Memory B cell (primary cell): Measurements from ENCODE around the gene TMEM9.

Experiments
- ATAC-seq: fragments of 150-1000 bp; cut with Tn5 transposase; 2 replicates; pipeline ENCODE4 v1.10.0; 2021; ENCODE audit warnings: low read depth, mild to moderate bottlenecking, moderate library complexity
- DNase-seq, 2 donors: peaks; one replicate each; pipeline ENCODE4 v3.0.0; 2022; ENCODE audit warnings: low spot score in 2 of 2
- H3K27ac Mint-ChIP-seq: one replicate; pipeline ENCODE4 v1.8.0; 2022; ENCODE audit warnings: mild to moderate bottlenecking, moderate library complexity, mixed read lengths
- H3K27me3 Mint-ChIP-seq: one replicate; pipeline ENCODE4 v1.8.0; 2022; ENCODE audit warnings: mixed read lengths
- H3K36me3 Mint-ChIP-seq: one replicate; pipeline ENCODE4 v1.8.0; 2022; ENCODE audit warnings: mild to moderate bottlenecking, mixed read lengths
- H3K4me1 Mint-ChIP-seq: one replicate; pipeline ENCODE4 v1.8.0; 2022; ENCODE audit warnings: mixed read lengths
- H3K4me3 Mint-ChIP-seq: one replicate; pipeline ENCODE4 v1.8.0; 2022; ENCODE audit warnings: mild to moderate bottlenecking, moderate library complexity, mixed read lengths
- H3K9me3 Mint-ChIP-seq: one replicate; pipeline ENCODE4 v1.8.0; 2022; ENCODE audit warnings: mixed read lengths

Gene TMEM9

GRCh38 chr1:201137024-201137392 lies 17.3 kb downstream of the TMEM9 start:
- Mint-ChIP-seq H3K36me3 (peaks cover 24% of the 10 kb centered on the region), H3K4me3 (no peak overlapping the region), H3K27ac (no peak overlapping the region), H3K27me3 (no peaks in the 10 kb centered on the region), H3K9me3 (no peaks in the 10 kb centered on the region), H3K4me1 (no peaks in the 10 kb centered on the region)
- DNase-seq (no peak), ATAC-seq (no peak)

- Mint-ChIP-seq H3K9me3 (no peaks in the 10 kb centered on the region), H3K4me3 (no peak overlapping the region), H3K27ac (no peak overlapping the region), H3K27me3 (no peaks in the 10 kb centered on the region), H3K4me1 (no peaks in the 10 kb centered on the region), H3K36me3 (peaks cover 29% of the 10 kb centered on the region)
- no peak for DNase-seq
- ATAC-seq: no peak
Observed at GRCh38 chr1:201136355-201137023, 17.8 kb downstream of the TMEM9 start.

GRCh38 chr1:201134405-201134804 lies 19.9 kb downstream of the TMEM9 start:
- Mint-ChIP-seq H3K27me3 (no peaks in the 10 kb centered on the region), H3K4me1 (no peaks in the 10 kb centered on the region), H3K4me3 (no peak overlapping the region), H3K27ac (no peak overlapping the region), H3K9me3 (peaks cover 2% of the 10 kb centered on the region), H3K36me3 (peaks cover 29% of the 10 kb centered on the region)
- DNase-seq (no peak), ATAC-seq (no peak)

- ATAC-seq: no peak
- no peak for DNase-seq
- H3K4me3 Mint-ChIP-seq: no peak overlapping the region
- peaks cover 27% of the 10 kb centered on the region for H3K36me3 Mint-ChIP-seq
- no peak overlapping the region for H3K27ac Mint-ChIP-seq
- H3K4me1 Mint-ChIP-seq: no peaks in the 10 kb centered on the region
- H3K9me3 Mint-ChIP-seq: peaks cover 2% of the 10 kb centered on the region
- H3K27me3 Mint-ChIP-seq: peaks cover 4% of the 10 kb centered on the region
Observed at GRCh38 chr1:201131398-201131797, 22.9 kb downstream of the TMEM9 start.

- Mint-ChIP-seq H3K4me3 (no peak overlapping the region), H3K27me3 (peaks cover 9% of the 10 kb centered on the region), H3K36me3 (peaks cover 11% of the 10 kb centered on the region), H3K4me1 (no peaks in the 10 kb centered on the region), H3K27ac (no peak overlapping the region), H3K9me3 (peaks cover 2% of the 10 kb centered on the region)
- no peak for ATAC-seq
- DNase-seq: no peak
Observed at GRCh38 chr1:201128962-201129361, 25.3 kb downstream of the TMEM9 start.

DNA sequence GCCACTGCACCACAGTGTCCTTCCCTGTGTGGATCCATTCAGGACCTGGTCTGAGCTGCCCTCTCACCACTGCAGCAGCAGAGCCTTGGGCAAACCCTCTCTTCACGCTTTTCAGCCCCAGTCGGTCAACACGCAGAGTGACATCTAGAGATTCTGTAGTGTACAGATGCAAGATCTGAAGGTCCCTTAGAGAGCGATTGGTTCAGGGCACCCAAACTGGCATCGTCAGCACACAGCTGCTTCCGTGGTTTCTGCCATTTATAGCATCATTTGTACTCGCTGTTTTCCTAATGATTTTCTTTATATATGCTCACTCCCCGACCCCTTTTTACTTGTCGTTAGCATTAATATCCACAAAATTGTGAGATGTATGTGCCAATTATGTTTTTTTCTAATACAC lies 25.8 kb downstream of the TMEM9 start:
- no peak for DNase-seq
- Mint-ChIP-seq H3K9me3 (peaks cover 2% of the 10 kb centered on the region), H3K4me3 (no peak overlapping the region), H3K4me1 (no peaks in the 10 kb centered on the region), H3K27ac (no peak overlapping the region), H3K36me3 (peaks cover 10% of the 10 kb centered on the region), H3K27me3 (peaks cover 9% of the 10 kb centered on the region)
- no peak for ATAC-seq

DNA sequence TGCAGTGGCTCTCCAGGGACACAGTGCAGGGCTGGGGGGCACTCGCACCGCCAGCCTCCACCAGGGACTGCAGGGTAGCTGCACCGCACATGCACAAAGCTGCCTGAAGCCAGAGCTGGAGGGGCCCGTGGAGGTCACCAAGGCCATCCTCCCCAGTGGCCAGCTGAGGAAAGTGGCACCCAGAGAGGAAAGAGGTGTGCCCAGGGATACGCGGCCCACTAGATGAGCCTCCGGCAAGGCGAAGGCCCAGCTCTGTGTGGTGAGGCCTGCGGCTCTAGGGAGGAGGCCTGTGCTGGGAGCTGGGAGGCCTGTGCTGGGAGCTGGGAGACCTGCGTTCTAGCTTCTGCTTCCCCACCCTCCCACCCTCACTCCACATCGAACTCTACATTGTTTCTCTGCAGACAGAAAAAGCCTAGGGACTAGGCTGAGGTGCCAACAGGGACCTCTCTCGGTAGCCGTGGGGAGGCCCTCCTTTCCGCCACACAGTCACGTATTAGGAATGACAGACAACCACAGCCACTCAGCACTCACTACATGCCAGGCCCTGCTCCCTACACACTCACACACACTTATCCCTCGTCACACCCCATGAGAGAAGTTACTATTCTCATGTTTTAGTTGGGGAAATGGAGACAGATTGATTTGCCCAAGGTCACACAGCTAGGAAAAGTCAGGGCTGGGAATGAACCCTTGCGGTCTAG lies 26.4 kb downstream of the TMEM9 start:
- H3K4me3 Mint-ChIP-seq: no peak overlapping the region
- DNase-seq (no peak), ATAC-seq (no peak)
- H3K27me3 Mint-ChIP-seq: peaks cover 9% of the 10 kb centered on the region
- H3K9me3 Mint-ChIP-seq: peaks cover 2% of the 10 kb centered on the region
- H3K27ac Mint-ChIP-seq: no peak overlapping the region
- peaks cover 9% of the 10 kb centered on the region for H3K36me3 Mint-ChIP-seq
- H3K4me1 Mint-ChIP-seq: no peaks in the 10 kb centered on the region

DNA sequence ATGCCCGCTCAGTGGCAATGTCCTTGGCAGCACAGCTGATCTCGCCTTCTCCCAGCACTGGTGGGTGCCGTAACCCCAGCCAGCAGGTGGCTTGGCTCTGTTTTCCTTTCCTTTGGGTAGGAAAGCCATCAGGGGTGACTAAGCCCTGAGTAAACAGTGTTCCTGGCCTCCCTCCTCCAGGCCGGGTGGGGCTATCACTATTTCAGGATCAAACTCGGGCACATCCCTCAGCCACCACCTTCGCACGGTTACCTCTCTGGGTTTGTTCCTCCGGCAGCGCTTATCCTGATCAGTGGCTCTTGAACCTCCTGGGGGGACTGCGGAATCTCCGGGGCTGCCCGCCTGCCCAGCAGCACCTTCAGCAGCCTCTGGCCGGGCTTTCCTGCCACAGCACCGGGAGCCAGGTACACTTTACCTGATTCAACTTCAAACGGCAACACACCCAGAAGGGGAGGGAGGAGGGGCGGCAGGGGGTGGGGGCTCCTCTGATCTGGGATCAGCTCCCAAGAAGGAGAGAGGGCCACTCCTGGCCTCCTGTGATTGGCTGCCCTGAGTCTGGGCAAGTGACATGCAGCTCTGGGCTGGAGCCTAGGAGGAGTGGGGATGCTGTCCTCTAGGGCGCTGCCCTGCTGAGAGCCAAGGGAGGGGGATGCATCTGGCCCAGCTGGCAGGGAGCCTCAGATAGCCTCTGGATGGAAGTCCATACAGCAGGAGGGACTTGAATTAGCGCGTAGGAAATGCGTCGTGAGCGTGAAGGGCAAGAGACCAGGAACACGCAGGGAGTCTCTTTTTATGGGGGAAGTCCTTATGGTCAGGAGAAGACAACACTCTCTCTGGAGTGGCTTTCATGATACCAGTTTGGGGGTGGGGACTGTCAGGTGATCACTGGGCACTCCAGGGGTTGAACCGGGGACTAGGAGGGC lies 27.2 kb downstream of the TMEM9 start, which contains the start of gene ASCL5:
Gene ASCL5, minus strand, starts transcription at position 353 of the 923 bp plus-strand sequence. CDS start 11,812 bp downstream, outside the sequence.
- peaks cover 5% of the 10 kb centered on the region for H3K36me3 Mint-ChIP-seq
- H3K27me3 Mint-ChIP-seq: peaks cover 9% of the 10 kb centered on the region
- DNase-seq (no peak), ATAC-seq (no peak)
- H3K4me1 Mint-ChIP-seq: no peaks in the 10 kb centered on the region
- peaks cover 2% of the 10 kb centered on the region for H3K9me3 Mint-ChIP-seq
- no peak within 1 kb of the TSS for H3K4me3 Mint-ChIP-seq
- no peak within 1 kb of the TSS for H3K27ac Mint-ChIP-seq

DNA sequence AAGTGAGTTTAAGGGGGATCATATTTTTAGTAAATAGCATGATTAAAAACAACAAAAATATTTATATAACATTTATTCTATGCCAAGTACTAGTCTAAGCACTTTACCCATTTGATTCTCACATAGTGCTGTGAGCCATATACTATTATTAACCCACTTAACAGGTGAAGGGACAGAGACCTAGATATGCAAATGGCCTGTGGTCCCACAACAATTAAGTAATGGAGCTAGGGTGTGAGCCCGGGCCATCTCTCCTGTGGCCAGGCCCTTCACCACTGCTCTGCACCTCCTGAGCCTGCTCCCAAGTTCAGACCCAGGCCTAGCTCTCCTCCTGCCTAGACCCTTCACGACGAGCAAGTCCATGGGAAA lies 27.8 kb downstream of the TMEM9 start:
- Mint-ChIP-seq H3K9me3 (peaks cover 2% of the 10 kb centered on the region), H3K27ac (no peak overlapping the region), H3K4me3 (no peak overlapping the region), H3K27me3 (peaks cover 9% of the 10 kb centered on the region), H3K4me1 (no peaks in the 10 kb centered on the region), H3K36me3 (no peaks in the 10 kb centered on the region)
- DNase-seq (no peak), ATAC-seq (no peak)

GRCh38 chr1:201125800-201126199 lies 28.5 kb downstream of the TMEM9 start:
- H3K4me3 Mint-ChIP-seq: no peak overlapping the region
- peaks cover 9% of the 10 kb centered on the region for H3K27me3 Mint-ChIP-seq
- ATAC-seq (no peak), DNase-seq (no peak)
- no peaks in the 10 kb centered on the region for H3K4me1 Mint-ChIP-seq
- H3K27ac Mint-ChIP-seq: no peak overlapping the region
- no peaks in the 10 kb centered on the region for H3K36me3 Mint-ChIP-seq
- H3K9me3 Mint-ChIP-seq: peaks cover 2% of the 10 kb centered on the region

DNA sequence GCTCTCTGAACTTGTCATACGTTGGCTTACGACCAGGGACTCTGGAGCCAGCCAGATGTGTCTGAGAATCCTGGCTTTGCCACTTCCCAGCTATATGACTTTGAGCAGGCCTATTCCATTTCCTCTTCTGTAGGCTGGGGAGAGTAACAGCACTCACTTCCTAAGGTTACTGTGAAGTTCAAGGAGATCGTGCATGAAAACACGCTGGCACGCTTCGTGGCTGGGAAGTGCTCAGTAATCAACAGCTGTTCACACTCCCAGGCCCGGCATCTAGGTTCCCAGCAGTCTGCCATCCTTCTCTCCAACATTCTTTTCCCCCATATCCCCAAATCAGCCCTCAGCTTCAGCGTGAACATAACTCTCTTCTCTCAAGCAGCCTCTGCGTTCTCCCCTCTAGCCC lies 29.3 kb downstream of the TMEM9 start:
- no peaks in the 10 kb centered on the region for H3K36me3 Mint-ChIP-seq
- ATAC-seq (no peak), DNase-seq (no peak)
- H3K9me3 Mint-ChIP-seq: no peaks in the 10 kb centered on the region
- H3K4me3 Mint-ChIP-seq: no peak overlapping the region
- no peaks in the 10 kb centered on the region for H3K4me1 Mint-ChIP-seq
- H3K27me3 Mint-ChIP-seq: peaks cover 9% of the 10 kb centered on the region
- H3K27ac Mint-ChIP-seq: no peak overlapping the region

GRCh38 chr1:201123866-201124265 lies 30.4 kb downstream of the TMEM9 start:
- Mint-ChIP-seq H3K9me3 (no peaks in the 10 kb centered on the region), H3K36me3 (no peaks in the 10 kb centered on the region), H3K4me1 (peaks cover 4% of the 10 kb centered on the region), H3K27ac (no peak overlapping the region), H3K27me3 (peaks cover 9% of the 10 kb centered on the region), H3K4me3 (no peak overlapping the region)
- ATAC-seq (no peak), DNase-seq (no peak)

- H3K27me3 Mint-ChIP-seq: peaks cover 9% of the 10 kb centered on the region
- H3K4me1 Mint-ChIP-seq: peaks cover 4% of the 10 kb centered on the region
- no peaks in the 10 kb centered on the region for H3K36me3 Mint-ChIP-seq
- H3K4me3 Mint-ChIP-seq: no peak overlapping the region
- no peaks in the 10 kb centered on the region for H3K9me3 Mint-ChIP-seq
- H3K27ac Mint-ChIP-seq: no peak overlapping the region
- ATAC-seq: no peak
- DNase-seq: no peak
Observed at GRCh38 chr1:201122321-201122957, 31.8 kb downstream of the TMEM9 start.
